Left cardiac atrium (tissue), 4 donors: ENCODE results near the gene SHB. TPM values are rescaled to one million over a fixed set of nuclear protein-coding genes. Genes with fewer than 3 reads are reported as not detected.
"Not testable (repeated sequence)": the region's sequence is repeated elsewhere in the genome, so short reads cannot be mapped to it uniquely, and the experiment has no call there.

Experiments used
- ATAC-seq, 2 donors: fragments of 200-7000 bp; cut with Tn5 transposase; one replicate each; pipeline ENCODE4 v1.9.1; 2020; ENCODE audit warnings: mild to moderate bottlenecking in 2 of 2, moderate library complexity in 2 of 2
- DNase-seq: peaks from one replicate; pipeline ENCODE4 v3.0.0-alpha.2; 2020
- intact Hi-C, 2 donors: fragments of 100-400 bp; cut with DNase I; formaldehyde crosslinking; loops; one replicate each; pipeline versions ENCODE4 v1.14.1 to v1.15.1; 2022 to 2023
- total RNA-seq, 2 donors: library from RNA; stranded (reverse); fragmentation: NEBNext Ultra II Directional; extraction: Animal tissue kit (Norgen Biotek cat#: 25700); gene quantifications; one replicate each; pipeline ENCODE4 v1.2.1, GENCODE V29; 2021
- donor health status: DM: no; HTN: yes; CAD: no.
- donor health status: DM: no; HTN: yes; CAD: no; lungs with severe emphysema.
- donor health status: DM: yes; HTN: yes; CAD: no.
- donor health status: Dilated cardiomyopathy.

Gene SHB
- total RNA-seq, 2 donors from 2014 or later, result 20.3 to 34.6 TPM

DNA sequence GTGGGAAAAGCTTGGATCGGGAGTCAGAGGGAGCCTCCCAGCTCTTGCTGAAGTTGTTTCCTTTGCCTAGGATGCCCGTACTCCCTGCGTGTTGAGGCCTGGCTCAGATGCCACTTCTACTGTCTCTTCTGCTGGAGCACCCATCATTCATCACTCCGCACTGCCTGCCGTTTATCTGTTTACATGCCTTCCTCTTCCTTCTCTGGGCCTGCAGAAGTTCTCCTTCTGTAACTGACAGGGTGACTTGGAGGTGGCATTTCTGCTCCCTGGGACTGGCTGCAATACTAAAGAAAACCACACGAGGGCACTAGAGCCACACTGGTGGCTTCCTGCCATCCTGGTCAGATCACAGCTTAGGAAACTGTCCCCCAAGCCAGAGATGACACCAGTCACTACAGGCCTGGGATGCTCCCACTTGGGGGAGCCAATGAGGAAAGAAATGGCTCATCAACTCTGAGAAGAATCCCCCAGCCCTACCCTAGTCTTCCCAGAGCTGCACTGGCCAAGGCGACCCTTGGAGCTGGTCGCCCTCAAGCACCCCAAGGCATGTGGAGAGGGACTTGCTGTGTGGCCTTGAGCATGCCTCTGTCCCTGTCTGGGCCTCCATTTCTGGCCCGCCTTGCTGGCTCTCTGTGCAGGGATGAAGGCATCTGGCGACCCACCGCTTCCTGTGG, 155.4 kb downstream of the SHB start:
- intact Hi-C loops, result loop anchor here (2.0 to 5.0 kb wide), 4 partner anchors 174 to 449 kb away; no protein-coding TSS in a partner anchor
- DNase-seq, result peak; percentile 77

GRCh38 chr9:37911271-37911681, 157.8 kb downstream of the SHB start:
- intact Hi-C loops, result loop anchor here (5.0 kb wide), 3 partner anchors 176 to 451 kb away; no protein-coding TSS in a partner anchor
- no peak for ATAC-seq
- no peak for DNase-seq

More for the DNA sequence above, 155.4 kb downstream of the SHB start:
- peak; percentile 78 to 90 for ATAC-seq

GRCh38 chr9:37910271-37910670, 158.8 kb downstream of the SHB start:
- intact Hi-C loops, result loop anchor here (5.0 kb wide), 3 partner anchors 177 to 452 kb away; no protein-coding TSS in a partner anchor
- DNase-seq, result no peak
- ATAC-seq, result no peak

DNA sequence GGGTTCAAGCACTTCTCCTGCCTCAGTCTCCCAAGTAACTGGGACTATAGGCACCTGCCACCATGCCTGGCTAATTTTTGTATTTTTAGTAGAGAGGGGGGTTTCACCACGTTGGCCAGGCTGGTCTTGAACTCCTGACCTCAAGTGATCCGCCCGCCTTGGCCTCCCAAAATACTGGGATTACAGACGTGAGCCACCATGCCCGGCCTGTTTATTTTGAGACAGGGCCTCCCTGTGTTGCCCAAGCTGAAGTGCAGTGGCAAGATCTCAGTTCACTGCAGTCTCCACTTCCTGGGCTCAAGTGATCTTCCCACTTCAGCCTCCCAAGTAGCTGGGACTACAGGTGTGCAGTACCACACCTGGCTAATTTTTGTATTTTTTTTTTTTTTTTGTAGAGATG, 159.2 kb downstream of the SHB start:
- not testable (repeated sequence) for ATAC-seq, DNase-seq
- intact Hi-C loops, result loop anchor here (5.0 to 10.0 kb wide), 4 partner anchors 177 to 455 kb away; no protein-coding TSS in a partner anchor

DNA sequence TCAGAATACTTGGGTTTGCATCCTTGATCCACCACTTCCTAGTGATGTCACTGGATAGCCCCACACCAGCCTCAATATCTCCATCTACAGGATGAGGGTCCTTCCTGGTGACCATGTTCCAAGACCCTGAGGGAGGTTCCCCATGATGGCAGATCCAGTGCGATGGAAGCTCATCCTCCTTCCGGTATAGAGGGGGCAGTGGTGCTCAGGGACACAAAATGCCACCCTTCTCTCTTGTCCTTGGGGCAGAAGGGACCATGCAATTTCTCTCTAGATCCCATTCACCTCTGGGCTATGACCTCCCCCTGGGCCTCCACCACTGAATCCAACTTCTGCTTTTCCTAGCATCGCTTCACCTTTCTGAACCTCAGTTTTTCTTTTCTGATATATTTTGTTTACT, 159.7 kb downstream of the SHB start:
- DNase-seq (no peak), ATAC-seq (no peak)
- intact Hi-C loops, result loop anchor here in 1 of 2 donors (10.0 kb wide), 1 partner anchor 455 kb away; no protein-coding TSS in a partner anchor

DNA sequence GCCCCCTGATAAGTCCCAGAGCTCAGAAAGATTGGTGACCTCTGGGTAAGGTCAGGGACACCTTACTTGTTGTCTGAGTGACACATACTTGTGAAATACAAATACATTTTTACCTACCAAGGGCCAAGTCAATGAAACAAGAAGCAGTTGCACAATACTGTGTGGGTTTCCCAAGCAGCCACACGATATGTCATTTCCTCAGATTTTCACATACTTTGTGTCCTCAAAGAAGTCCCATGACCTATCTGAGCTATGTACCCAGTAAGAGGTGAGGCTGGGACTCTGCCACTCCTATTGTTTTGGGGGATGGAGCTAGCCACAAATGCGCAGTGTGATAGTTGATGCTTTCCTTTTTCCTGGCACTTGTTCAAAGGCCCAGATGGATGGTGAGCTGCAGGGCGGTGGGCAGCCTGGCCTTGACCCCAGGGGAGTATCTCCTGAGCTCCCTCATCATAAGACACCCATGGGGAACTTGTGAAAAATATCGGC, 160.3 kb downstream of the SHB start:
- DNase-seq (no peak), ATAC-seq (no peak)
- intact Hi-C loops, result loop anchor here in 1 of 2 donors (10.0 kb wide), 1 partner anchor 456 kb away; no protein-coding TSS in a partner anchor

- no peak for ATAC-seq
- intact Hi-C loops, result loop anchor here in 1 of 2 donors (10.0 kb wide), 1 partner anchor 457 kb away; no protein-coding TSS in a partner anchor
- DNase-seq, result no peak
Observed at GRCh38 chr9:37908283-37908682, 160.7 kb downstream of the SHB start.

- ATAC-seq (no peak), DNase-seq (no peak)
- intact Hi-C loops, result loop anchor here in 1 of 2 donors (10.0 kb wide), 1 partner anchor 458 kb away; no protein-coding TSS in a partner anchor
Observed at GRCh38 chr9:37906312-37907239, 162.5 kb downstream of the SHB start.

DNA sequence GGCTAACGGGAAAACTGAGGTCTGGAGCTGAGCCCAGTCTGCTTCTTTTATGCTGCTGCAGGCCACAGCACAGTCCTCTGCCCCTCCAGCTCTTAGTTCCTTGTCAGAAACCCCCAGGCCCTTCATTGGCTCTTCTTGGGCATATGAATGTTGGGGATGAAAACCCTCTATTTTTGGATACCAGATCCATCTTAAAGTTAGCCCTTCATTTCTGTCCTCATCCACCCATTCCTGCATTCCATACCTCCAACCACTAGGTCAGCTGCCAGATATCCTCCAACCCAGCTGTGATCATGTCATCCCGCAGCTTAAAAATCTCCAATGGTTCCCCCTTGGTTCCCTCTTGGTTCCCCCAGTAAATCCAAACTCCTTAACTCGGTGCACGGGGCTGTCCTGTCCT, 163.3 kb downstream of the SHB start:
- intact Hi-C loops, result loop anchor here in 1 of 2 donors (10.0 kb wide), 1 partner anchor 459 kb away; no protein-coding TSS in a partner anchor
- no peak for DNase-seq
- no peak for ATAC-seq

DNA sequence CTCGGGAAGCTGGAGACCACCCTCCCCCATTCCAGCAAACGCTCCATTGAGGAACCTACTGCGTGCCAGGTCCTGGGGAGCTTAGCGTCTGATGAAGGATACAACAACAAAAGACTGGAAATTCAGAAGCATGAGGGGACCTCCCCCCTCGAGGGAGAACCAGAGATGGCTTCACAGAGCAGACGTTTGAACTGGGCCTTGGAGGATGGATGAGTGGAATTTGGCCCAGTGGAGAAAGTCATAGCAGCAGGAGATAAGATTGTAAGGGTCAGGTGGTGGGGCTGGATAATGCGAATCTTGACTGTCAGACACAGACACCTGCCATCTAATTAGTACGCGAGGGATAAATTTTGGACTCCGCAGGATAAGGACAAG, 163.9 kb downstream of the SHB start:
- ATAC-seq (no peak), DNase-seq (no peak)
- intact Hi-C loops, result loop anchor here in 1 of 2 donors (10.0 kb wide), 1 partner anchor 460 kb away; no protein-coding TSS in a partner anchor

- intact Hi-C loops, result loop anchor here in 1 of 2 donors (10.0 kb wide), 1 partner anchor 460 kb away; no protein-coding TSS in a partner anchor
- ATAC-seq, result peak; percentile 16 to 32
- DNase-seq, result no peak
Observed at GRCh38 chr9:37904445-37905130, 164.4 kb downstream of the SHB start.

GRCh38 chr9:37903647-37904444, 165.2 kb downstream of the SHB start, which contains the start of gene SLC25A51:
SLC25A51 (minus strand) TSS chr9:37904127; CDS start chr9:37888550, 15,577 bp downstream.
- peak; percentile 93 for DNase-seq
- ATAC-seq, result peak; percentile 92 to 96
- intact Hi-C loops, result loop anchor here in 1 of 2 donors (10.0 kb wide), 1 partner anchor 461 kb away; no protein-coding TSS in a partner anchor

GRCh38 chr9:37902796-37903646, 166.0 kb downstream of the SHB start:
- DNase-seq, result no peak
- ATAC-seq, result peak in 1 of 2 donors; percentile 4
- intact Hi-C loops, result loop anchor here in 1 of 2 donors (10.0 kb wide), 1 partner anchor 462 kb away; no protein-coding TSS in a partner anchor

GRCh38 chr9:37902131-37902530, 166.9 kb downstream of the SHB start:
- ATAC-seq (no peak), DNase-seq (no peak)
- intact Hi-C loops, result loop anchor here in 1 of 2 donors (10.0 kb wide), 1 partner anchor 463 kb away; no protein-coding TSS in a partner anchor

DNA sequence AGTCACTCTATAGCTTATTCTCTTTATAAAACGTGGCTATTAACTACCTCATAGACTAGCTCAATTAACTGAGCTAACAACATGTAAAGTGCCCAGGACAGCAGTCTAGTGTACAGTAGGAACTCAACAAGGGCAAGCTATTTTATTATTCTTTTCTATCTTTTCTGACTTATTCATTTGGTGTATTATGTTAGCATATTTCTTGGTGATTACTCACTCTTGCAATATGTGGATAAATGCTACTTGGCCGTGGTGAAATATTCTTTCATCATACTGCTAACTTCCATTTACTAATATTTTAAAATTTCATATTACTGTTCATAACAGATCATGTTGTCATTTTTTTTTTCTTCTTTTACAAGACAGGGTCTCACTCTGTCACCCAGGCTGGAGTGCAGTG, 170.0 kb downstream of the SHB start:
- ATAC-seq (no peak), DNase-seq (no peak)
- intact Hi-C loops, result no loop called here

DNA sequence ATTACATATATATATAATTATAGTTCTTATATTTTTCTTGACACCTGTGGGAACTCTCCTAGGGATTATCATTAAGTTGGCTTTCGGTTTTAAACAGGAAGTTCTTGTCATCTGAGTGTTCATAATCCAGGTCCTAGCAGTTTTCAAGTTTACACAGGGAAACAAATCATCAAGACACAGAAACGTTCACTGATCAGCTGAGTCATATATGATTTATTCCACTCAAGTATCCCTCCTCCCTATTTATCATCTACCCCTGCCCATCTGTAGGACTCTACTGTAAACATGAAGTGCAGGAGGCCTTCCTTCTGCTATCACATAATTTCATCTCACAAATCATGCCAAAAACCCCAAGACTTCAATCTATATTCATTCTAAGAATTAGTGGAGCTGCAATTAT, 171.4 kb downstream of the SHB start:
- intact Hi-C loops, result no loop called here
- no peak for DNase-seq
- ATAC-seq, result no peak

DNA sequence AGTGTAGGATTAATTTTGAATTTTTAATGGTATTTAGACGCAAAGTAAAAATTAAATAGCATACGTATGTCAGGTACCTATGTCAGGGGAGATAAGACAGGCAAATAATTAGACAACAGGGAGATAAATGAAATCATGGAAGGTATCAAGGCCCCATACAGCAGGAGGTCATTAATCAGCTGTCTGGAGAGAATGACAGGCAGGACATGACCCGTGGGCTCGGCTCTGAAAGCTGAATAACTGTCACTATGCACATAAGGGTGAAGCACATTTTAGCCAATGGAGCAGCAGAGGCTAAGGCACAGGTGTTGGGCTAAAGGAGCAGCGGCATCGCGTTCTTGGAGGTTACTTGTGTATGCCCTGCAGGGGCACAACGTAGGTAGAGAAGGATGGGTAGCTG, 177.0 kb downstream of the SHB start:
- no peak for DNase-seq
- no peak for ATAC-seq
- intact Hi-C loops, result no loop called here
